Measurements from ENCODE around the gene PRELID3B.

The PRELID3B gene

DNA sequence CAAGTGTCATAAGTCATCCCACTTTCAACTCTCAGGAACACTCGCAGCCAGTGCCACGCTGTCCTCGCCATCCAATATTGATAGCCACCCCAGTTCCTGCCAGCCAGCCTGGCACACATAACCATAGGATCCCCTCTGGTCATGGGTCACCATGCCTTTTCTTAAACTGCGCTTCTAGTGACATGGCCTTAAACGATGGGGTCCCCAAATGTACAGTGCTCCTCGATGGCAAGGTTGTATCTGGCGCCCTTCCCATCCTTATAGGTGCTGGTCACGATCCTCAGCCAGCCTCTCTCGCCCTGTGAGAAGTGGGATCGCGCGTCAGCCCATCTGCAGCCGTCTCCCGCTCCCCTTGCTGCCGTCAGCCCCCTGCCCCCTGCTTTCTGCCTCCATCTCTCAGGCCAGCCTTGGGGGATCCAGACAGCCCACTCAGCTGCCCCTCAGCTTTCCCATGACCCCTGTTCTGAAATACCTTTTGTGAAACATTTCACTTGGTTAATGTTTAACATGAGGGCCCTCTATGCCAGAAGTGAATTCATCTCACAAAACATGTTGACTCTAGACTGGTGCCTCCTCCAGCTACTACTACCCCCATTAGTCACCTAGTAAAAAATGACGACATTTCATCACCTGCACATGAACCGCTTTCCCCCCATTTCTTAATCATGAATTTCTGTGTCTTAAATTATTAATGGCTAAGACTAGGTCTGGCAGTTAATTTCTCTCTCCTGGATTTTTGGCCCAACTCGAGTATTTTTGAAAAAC, 46.9 kb downstream of the PRELID3B start:
- DNase-seq (ENCODE audit: low read depth in 2 of 2): no peak

DNA sequence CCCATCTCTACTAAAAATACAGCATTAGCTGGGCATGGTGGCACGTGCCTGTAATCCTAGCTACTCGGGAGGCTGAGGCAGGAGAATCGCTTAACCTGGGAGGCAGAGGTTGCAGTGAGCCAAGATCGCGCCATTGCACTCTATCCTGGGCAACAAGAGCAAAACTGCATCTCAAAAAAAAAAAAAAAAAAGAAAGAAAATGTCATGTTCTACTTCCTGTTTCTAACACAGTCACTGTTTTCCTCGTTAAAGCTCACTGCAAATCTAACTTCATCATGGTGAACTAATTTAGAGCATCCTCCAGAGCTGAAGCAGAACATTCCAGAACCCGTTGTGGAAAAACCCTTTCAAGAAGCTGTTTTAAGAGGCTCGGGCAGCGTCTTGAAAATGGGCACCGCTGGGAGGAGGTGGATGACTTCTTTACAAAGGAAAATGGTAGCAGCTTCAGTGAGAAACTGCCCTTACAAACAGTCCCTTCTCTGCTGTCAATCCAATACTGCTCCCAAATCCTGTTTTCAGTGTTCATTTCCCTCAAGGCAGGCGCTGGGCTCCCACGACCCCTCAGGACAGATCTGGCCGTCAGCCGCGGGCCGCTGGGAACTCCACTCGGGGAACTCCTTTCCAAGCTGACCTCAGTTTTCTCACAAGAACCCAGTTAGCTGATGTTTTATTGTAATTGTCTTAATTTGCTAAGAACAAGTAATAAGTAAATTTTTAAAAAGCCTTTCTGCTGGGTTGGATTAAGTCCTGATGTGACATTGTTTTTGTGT, 48.0 kb downstream of the PRELID3B start:
- DNase-seq (ENCODE audit: low read depth in 2 of 2): no peak

DNA sequence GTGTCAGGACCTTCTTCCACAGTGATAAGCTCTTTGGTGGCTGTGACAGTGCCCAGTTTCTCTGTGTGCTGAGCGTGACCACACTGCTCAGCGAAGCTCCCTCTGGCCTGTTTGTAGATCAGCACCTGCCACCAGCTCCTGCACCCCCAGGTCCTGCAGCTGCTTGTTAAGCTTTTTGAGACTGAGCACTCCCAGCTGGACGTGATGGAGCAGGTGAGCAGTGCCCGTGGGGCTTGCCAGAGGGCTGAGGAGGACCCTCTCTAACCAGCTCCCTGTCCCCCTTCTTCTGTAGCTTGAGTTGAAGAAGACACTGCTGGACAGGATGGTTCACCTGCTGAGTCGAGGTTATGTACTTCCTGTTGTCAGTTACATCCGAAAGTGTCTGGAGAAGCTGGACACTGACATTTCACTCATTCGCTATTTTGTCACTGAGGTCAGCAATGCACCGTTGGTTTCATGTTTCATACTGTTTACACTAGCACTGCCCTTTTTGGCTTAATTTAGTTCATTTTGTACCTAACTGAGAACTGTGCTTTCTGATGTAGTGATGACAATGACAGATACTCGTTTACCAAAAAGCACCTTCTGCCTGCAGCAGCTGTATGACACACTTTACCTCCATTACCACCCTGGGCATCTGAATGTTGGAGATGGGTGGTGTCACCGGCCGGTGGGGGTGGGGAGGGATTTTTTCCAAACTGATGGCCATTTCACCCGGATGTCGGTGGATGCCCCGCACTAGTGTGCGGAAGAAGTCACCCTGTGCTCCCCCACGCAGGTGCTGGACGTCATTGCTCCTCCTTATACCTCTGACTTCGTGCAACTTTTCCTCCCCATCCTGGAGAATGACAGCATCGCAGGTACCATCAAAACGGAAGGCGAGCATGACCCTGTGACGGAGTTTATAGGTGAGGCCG, 49.0 kb downstream of the PRELID3B start:
- no peak for DNase-seq (ENCODE audit: low read depth in 2 of 2)

DNA sequence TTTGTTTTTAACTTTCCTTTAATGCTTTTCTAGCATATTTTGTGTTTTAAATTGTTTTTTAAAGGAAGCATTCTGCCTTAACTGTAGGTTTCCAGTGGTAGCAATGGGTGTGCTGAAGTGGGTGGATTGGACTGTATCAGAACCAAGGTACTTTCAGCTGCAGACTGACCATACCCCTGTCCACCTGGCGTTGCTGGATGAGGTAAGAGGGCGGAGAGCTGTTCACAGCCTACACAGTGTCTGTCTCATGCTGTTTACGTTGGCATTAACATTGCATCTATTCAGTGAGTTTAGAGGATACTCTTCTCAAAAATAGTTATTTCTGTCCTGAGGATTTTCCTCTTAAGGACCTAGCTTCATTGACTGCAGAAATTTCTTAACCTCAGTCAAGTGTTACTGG, 49.7 kb downstream of the PRELID3B start:
- DNase-seq (ENCODE audit: low read depth in 2 of 2): no peak

DNA sequence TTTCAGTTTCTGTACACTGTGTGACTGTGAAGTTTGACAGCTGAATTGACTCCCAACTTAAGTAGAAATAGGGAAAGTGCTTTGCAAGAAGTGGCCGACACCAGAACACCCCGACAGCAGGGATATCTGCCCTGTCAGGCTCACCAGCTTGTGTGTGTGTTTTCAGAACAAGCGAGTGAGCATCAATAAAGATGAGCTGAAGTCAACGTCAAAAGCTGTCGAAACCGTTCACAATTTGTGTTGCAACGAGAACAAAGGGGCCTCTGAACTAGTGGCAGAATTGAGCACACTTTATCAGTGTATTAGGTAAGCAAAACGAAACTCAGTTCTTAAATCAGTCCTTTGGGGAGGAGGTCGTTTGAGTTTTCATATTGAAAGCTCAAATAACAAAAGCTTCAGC, 50.9 kb downstream of the PRELID3B start:
- no peak for DNase-seq (ENCODE audit: low read depth in 2 of 2)

DNA sequence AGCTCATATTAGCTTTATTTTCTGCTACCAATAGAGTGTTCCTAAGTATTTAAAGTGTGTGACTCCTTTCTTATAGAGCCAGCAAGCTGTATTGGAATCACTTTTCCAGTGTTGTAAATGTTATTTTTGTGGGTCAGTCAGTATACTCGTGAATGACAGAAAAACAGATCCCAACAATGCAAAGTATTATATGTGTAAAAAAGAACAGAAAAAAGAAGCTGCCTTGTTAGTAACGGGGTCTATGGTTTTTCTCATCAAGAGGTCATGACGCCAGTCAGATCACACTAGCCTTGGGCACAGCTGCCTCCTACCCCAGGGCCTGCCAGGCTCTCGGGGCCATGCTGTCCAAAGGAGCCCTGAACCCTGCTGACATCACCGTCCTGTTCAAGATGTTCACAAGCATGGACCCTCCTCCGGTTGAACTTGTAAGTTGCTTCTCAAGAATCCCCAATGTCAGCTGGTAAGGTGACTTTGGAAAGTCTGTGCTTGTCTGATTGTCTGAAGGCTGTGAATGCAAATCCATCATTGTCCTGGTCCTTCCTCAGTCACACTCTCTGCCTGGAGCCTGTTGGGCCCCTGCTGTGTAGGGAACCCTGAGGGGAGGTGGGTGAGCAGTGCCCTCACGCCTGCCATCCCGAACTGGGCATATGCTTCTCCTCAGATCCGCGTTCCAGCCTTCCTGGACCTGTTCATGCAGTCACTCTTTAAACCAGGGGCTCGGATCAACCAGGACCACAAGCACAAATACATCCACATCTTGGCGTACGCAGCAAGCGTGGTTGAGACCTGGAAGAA, 51.7 kb downstream of the PRELID3B start:
- DNase-seq (ENCODE audit: low read depth in 2 of 2): no peak

DNA sequence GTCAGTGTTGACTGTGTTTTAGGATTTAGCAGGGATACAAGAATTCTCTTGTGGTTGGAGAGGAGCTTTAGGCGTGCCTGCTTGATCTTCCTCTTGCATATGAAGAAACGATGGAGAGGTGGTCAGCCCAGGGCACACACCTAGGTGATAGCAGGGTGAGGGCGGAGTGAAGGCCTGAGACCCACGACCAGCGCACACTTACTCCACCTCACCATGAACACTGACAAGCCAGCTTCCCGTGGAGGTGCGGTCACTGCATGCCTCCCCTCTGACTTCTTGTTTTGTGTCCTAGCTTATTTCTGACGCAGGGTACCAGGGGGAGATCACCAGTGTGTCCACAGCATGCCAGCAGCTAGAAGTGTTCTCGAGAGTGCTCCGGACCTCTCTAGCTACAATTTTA, 53.4 kb downstream of the PRELID3B start:
- no peak for DNase-seq (ENCODE audit: low read depth in 2 of 2)

DNA sequence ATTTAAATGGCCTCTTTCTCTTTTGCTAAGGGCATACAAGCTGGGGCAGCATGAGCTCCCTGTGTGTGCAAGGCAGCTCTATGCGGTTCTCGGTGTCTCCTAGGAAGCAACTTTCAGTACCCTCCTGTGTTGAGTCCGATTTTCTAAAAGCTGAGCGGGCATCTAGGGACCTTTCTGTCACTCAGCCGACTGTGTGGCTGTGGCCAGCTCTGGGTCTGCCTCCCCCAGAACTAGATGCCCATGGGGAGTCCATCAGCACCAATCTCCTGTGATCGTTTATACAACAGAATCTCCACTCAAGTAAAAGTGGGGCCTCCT, 54.1 kb downstream of the PRELID3B start:
- no peak for DNase-seq (ENCODE audit: low read depth in 2 of 2)

DNA sequence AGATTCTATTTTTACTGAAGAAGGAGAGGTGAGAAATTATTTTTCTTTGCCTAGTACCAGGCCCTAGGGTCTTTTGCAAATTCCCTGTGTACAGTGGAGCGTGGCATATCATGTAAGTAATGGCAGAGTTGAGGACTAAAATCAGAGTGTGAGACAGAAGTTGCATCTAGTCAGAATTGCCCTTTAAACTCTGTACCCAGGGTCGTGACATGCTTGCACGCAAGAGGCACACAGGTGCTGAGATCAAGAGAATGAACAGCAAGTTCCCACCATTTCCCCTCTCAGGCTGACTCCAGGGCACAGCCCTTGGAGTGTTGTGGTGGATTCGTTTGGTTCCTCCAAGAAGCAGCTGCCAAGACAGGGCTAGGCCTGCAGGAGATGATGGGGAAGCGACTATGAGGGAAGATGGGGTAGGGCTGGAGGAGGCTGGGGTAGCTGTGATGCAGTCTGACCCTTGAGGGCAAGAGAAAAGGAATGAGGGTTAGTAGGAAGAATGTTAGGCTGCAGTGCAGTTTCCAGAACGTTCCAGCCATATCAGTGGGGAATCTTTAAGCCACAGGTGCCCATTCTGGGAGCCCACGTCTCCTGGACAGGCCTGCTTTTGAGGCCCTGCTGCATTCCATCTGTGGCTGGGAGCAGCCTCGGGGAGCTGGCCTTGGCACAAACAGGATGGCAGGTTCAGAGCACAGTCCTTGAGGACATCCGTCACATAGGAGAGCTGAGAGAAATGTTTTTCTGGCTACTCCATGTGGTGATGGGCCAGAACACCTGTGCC, 54.6 kb downstream of the PRELID3B start:
- DNase-seq (ENCODE audit: low read depth in 2 of 2): no peak

DNA sequence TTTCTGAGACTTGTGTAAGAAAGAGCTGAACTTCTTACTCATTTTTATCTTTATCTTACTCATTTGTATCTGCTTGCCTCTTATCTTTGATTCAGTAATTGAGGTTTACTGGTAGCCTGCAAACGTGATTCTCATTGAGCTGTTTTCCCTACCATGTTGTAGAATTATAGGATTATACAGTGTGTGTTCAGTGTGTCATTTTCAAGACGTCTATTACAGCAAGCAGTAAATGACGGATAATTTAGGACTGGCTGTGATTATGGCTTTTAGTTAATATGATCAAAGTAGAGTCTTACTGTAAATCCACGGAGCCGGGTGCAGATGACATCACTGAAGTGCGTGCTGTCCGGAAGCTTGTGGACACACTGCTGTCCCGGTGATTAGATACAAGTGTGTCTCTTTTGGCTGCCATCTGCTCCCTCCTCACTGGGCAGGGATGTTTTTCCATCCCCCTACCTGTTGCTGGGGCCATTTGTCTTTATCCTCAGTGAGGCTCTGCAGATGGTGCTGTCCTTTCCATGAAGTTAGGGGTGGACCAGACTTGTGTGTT, 55.5 kb downstream of the PRELID3B start:
- no peak for DNase-seq (ENCODE audit: low read depth in 2 of 2)

DNA sequence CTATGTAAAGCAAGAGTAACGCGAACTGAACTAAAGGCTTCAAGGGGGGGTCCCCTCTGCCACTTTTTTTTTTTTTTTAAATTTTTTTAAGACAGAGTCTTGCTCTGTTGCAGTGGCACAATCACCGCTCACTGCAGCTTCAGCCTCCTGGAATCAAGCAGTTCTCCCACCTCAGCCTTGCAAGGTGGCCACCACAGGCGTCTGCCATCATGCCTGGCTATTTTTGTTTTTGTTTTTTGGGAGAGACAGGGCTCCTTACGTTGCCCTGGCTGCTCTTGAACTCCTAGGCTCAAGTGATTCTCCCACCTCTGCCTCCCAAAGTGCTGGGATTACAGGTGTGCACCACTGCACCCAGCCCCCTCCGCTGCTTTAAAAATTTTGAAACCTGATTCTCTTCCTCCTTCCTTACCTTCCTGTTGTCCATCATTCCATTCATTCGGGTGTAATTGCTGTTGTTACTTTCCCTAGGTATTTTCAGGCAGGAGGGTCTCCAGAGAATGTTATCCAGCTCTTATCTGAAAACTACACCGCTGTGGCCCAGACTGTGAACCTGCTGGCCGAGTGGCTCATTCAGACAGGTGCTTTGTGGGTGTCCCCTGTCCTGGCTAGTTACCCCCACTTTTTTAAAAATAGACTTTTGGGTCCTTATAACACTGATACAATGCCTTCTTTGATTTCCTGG, 56.2 kb downstream of the PRELID3B start:
- DNase-seq (ENCODE audit: low read depth in 2 of 2): no peak

DNA sequence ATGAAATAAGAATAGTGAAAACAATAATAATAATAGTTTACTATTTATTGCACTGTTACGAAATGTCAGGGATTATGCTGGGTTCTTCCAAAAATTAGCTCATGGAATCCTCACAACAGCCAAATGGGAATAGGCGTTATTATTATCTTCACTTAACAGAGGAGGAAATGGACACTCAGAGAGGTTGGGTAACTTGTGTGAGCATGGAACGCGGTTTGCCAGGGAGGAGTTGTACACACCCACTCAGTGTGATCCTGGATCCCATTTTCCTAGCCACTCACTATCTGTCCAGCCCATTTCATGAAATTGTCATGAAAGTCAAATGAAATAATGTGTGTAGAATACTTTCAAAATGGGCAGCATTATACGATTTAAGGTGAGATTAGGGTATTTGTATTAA, 56.9 kb downstream of the PRELID3B start:
- DNase-seq (ENCODE audit: low read depth in 2 of 2): no peak

DNA sequence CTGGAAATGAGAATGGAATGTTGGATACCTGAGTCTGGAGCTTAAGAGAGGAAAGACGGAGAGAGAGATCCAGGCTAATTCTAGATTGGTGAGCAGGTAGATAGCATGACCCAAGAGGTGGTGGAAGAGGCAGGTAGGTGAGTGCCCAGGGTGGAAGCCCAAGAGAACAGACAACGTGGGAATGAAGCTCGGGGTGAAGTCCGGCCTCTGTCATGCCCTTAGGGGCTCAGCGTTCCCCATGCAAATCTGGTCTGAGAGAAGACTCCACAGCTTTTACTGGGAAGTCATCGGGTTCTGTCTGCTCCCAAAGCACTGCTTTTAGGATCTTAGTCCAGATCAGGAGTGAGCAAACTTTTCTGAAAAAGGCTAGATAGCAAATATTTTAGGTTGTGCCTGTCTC, 57.9 kb downstream of the PRELID3B start:
- no peak for DNase-seq (ENCODE audit: low read depth in 2 of 2)

Measured in stimulated activated CD8-positive, alpha-beta memory T cell treated with anti-CD3 and anti-CD28 coated beads, Interleukin-7, amount 100 ng/mL, for 4 hours (primary cell).